ENCODE data around the gene MEOX2. TPM values are rescaled to one million over a fixed set of nuclear protein-coding genes. Genes with fewer than 3 reads are reported as not detected.

Gene MEOX2
- total and polyA plus RNA-seq, 2 of the 8 experiments (the other 6 are each of a cell fraction or from before 2014, with no cell fraction given), result 0.05 to 0.19 TPM

DNA sequence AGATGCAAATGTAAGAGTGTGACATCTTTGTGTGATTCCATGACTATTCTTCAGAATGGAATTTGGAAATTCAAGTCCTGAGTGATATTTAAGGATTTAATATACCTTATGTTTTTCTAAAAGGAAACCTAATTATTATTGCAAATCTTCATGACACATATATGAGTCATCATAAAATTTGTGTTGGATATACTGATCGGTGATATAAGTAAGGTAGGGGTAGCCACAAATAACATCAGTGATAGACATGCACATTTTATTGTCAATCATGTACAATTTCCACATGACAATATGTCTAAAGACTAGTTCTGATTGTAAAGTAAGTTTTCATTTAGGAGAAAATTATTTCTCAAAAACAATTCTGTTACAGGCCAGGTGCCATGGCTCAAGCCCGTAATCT lies 65.0 kb downstream of the MEOX2 start:
- Histone ChIP-seq H3K23me2 (ENCODE audit: low read depth, low read length) (no peaks in the 10 kb centered on the region), H3K14ac (ENCODE audit: insufficient read length) (no peak overlapping the region), H3K27ac (ENCODE audit: low read depth, low read length) (no peak overlapping the region), H3K56ac (replicated peaks; ENCODE audit: insufficient read length, low read depth, low read length) (no peak overlapping the region), H2BK20ac (ENCODE audit: low read length) (no peak overlapping the region), H3K79me2 (ENCODE audit: control insufficient read depth in 1 of 2, insufficient read depth in 2 of 2, low read length in 2 of 2) (no peaks in the 10 kb centered on the region), H2BK15ac (ENCODE audit: low read length) (no peak overlapping the region), H3K18ac (ENCODE audit: extremely low read depth, low read length) (no peak overlapping the region), H4K91ac (replicated peaks; ENCODE audit: insufficient read length, low read length) (no peak overlapping the region), H2BK5ac (ENCODE audit: low read depth, low read length) (no peak overlapping the region), H3K36me3 (ENCODE audit: control insufficient read depth in 2 of 4, insufficient read depth in 4 of 4, low read length in 3 of 4) (no peaks in the 10 kb centered on the region), H2AFZ (ENCODE audit: low read length) (no peak overlapping the region), H3K27me3 (replicated peaks in 1 of 4; ENCODE audit: control insufficient read depth in 3 of 4, extremely low read depth in 1 of 4, insufficient read depth in 3 of 4, low read length in 3 of 4) (no peaks in the 10 kb centered on the region), H2BK120ac (replicated peaks; ENCODE audit: low read depth, low read length) (no peak overlapping the region), H3K4me2 (ENCODE audit: insufficient read depth in 1 of 2, low read depth in 2 of 2, low read length in 2 of 2) (no peak overlapping the region), H4K8ac (ENCODE audit: extremely low read depth, insufficient read depth, low read length) (no peak overlapping the region), H3K23ac (ENCODE audit: insufficient read length) (no peak overlapping the region), H2BK12ac (ENCODE audit: low read depth, low read length) (no peak overlapping the region), H4K20me1 (replicated peaks in 1 of 2; ENCODE audit: control insufficient read depth in 1 of 2, insufficient read depth in 2 of 2, low read length in 2 of 2) (no peaks in the 10 kb centered on the region), H4K5ac (ENCODE audit: insufficient read length, low read depth, low read length) (no peak overlapping the region), H3K9ac (replicated peaks in 1 of 4; ENCODE audit: extremely low read depth in 1 of 4, low read depth in 3 of 4, low read length in 3 of 4) (no peak overlapping the region), H3K4ac (replicated peaks; ENCODE audit: insufficient read length, low read depth, low read length) (no peak overlapping the region), H2AK5ac (ENCODE audit: low read depth, low read length) (no peak overlapping the region), H3K4me3 (ENCODE audit: extremely low read depth in 1 of 4, insufficient read depth in 2 of 4, low read depth in 3 of 4, low read length in 4 of 4) (no peak overlapping the region), H3K79me1 (ENCODE audit: low read depth, low read length) (no peaks in the 10 kb centered on the region), H3K9me3 (ENCODE audit: insufficient read depth in 2 of 2, low read depth in 1 of 2, low read length in 1 of 2) (no peaks in the 10 kb centered on the region), H3K4me1 (replicated peaks in 1 of 4; ENCODE audit: control insufficient read depth in 3 of 4, insufficient read depth in 4 of 4, low read length in 3 of 4) (no peaks in the 10 kb centered on the region)
- FAIRE-seq (no peak), DNase-seq (ENCODE audit: low read depth in 1 of 2, low spot score in 2 of 2) (no peak)
- POLR2A ChIA-PET (ENCODE audit: partially characterized antibody), result no interaction called here
- CTCF ChIA-PET (ENCODE audit: partially characterized antibody), result interaction anchor here (1.0 to 1.4 kb wide), 2 partner anchors 9 to 100 kb away, joined by 3 to 4 read pairs; no protein-coding TSS in a partner anchor
- 92% methylated on average over 2 of the region's 2 CpGs; no CpG with 5 or more reads in 1 of the 2 experiments for WGBS, 2 experiments (ENCODE audit: extremely low coverage in 1 of 2, insufficient coverage in 1 of 2, insufficient read length in 1 of 2, insufficient replicate concordance in 2 of 2, low coverage in 1 of 2, low lambda C conversion rate in 2 of 2, missing lambda C conversion rate in 1 of 2)
- no peak for TF ChIP-seq CTBP2 (IDR thresholded peaks at IDR 0.05; ENCODE audit: borderline replicate concordance, insufficient read depth, insufficient read length, low read length)
- TF ChIP-seq SAP30 (IDR thresholded peaks at IDR 0.05; ENCODE audit: insufficient read depth, insufficient replicate concordance, low read length), result no peak
- TF ChIP-seq, protein P1, sequence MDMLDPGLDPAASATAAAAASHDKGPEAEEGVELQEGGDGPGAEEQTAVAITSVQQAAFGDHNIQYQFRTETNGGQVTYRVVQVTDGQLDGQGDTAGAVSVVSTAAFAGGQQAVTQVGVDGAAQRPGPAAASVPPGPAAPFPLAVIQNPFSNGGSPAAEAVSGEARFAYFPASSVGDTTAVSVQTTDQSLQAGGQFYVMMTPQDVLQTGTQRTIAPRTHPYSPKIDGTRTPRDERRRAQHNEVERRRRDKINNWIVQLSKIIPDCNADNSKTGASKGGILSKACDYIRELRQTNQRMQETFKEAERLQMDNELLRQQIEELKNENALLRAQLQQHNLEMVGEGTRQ (IDR thresholded peaks at IDR 0.05; ENCODE audit: low read length), result no peak
- no peak for TF ChIP-seq GABPA (IDR thresholded peaks at IDR 0.05; ENCODE audit: borderline replicate concordance, insufficient read depth, low read length)

Measured in H1 (cell line).